Muscle layer of duodenum (tissue), 2 donors: ENCODE results near the gene SUGP1.
A peak's percentile ranks its signal among the peaks of the same experiment; 100 is the strongest.

Experiments
- H3K27ac ChIP-seq: one replicate; pipeline ENCODE4 v1.7.0; 2013; ENCODE audit warnings: mild to moderate bottlenecking, low read length
- H3K27me3 ChIP-seq: one replicate; pipeline ENCODE4 v1.7.0; 2013; ENCODE audit warnings: low read depth, mild to moderate bottlenecking, control low read depth, low read length
- H3K36me3 ChIP-seq, 2 donors: one replicate each; pipeline ENCODE4 v1.7.0; 2013; ENCODE audit warnings: low read length in 2 of 2, control low read depth in 1 of 2, mild to moderate bottlenecking in 1 of 2; ENCODE audit not compliant: insufficient read depth in 2 of 2, control insufficient read depth in 1 of 2
- H3K4me1 ChIP-seq, 2 donors: one replicate each; pipeline ENCODE4 v1.7.0; 2013; ENCODE audit warnings: low read length in 2 of 2, mild to moderate bottlenecking in 2 of 2, control low read depth in 1 of 2, moderate library complexity in 1 of 2; ENCODE audit not compliant: insufficient read depth in 2 of 2, control insufficient read depth in 1 of 2
- H3K4me3 ChIP-seq, 2 donors: one replicate each; pipeline ENCODE4 v1.7.0; 2013; ENCODE audit warnings: low read length in 2 of 2, low read depth in 1 of 2, mild to moderate bottlenecking in 1 of 2
- H3K9me3 ChIP-seq, 2 donors: one replicate each; pipeline ENCODE4 v1.7.0; 2013; ENCODE audit warnings: low read length in 2 of 2, control low read depth in 1 of 2, mild to moderate bottlenecking in 1 of 2; ENCODE audit not compliant: control insufficient read depth in 1 of 2
- donor health status: healthy.

Gene SUGP1

DNA sequence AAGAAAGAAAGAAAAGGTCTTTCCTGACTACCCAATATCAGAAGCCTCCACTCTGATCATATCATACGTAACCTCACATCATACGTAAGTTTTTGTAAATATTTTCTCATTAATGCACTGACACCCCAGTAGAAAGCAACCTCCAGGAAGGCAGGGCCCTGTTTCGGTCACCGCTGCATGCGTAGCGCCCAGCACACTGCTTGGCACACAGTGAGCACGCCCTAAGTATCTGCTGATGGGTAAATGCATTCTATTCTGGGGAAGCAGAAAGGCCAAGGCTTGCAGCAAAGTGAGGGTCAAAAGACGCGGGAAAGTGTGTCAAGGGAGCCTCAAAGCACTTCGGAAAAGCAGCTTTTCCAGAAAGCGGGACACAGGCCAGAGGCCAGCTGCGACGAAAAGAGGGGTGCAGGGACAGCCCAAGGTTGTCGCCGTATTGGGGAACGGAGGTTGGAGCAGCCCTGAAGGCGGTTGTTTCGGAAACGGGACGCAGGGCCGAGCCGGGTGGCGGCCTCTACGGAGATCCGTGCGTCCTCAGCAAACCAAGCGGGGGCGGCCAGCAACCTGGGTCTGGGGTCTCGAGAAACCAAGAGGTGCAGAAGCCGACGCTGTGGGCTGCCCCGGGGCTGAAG is 463 bp downstream of the SUGP1 start:
- H3K27ac ChIP-seq = peak overlapping the region; percentile 93
- no peaks in the 10 kb centered on the region for H3K27me3 ChIP-seq
- H3K9me3 ChIP-seq = no peaks in the 10 kb centered on the region
- peak overlapping the region; percentile 97 to 98 for H3K4me3 ChIP-seq
- peaks cover 17 to 30% of the 10 kb centered on the region in 2 donors for H3K36me3 ChIP-seq
- H3K4me1 ChIP-seq = peaks cover 6 to 40% of the 10 kb centered on the region in 2 donors

DNA sequence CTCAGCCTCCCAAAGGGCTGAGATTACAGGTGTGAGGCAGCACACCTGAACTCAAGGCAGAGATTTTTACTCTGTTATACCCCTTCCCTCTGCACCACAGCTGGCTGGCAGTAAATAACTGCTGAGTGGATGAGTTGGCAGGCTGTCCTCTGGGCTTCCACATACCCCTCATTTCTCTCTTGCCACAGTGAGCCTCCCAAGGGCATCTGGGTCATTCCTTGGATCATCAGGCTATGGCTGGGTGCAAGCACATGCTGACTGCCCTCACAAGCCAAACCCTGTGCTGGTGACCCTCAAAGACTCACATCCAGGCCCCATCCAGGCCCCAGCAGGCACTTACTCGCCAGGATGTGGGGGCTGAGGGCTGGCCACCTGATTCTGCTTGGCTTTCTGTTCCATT is 4.2 kb downstream of the SUGP1 start:
- Histone ChIP-seq H3K4me3 (no peak overlapping the region), H3K36me3 (peaks cover 10 to 40% of the 10 kb centered on the region in 2 donors), H3K27ac (no peak overlapping the region), H3K9me3 (no peaks in the 10 kb centered on the region), H3K27me3 (no peaks in the 10 kb centered on the region), H3K4me1 (peaks cover 3 to 13% of the 10 kb centered on the region in 2 donors)

DNA sequence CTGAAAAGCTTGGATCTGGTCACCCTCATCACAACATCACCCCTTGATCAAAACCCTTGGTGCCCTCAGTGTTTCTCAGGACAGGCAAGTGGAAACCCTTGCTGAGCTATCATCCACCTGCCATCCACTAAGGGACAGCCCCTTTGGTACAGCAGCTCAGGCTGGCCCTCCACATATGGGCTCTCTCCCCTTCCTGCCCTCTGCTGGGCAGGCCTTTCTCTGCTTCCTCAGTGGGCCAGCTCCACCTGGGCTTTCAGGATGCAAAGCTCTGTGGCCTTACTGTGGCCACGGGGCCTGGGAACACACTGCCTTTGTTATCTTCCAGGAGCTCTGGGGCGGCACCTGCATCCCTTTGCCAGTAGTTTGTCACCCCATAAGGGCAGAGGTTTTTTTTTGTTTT is 4.9 kb downstream of the SUGP1 start:
- no peak overlapping the region for H3K27ac ChIP-seq
- H3K36me3 ChIP-seq = peaks cover 12 to 45% of the 10 kb centered on the region in 2 donors
- H3K4me1 ChIP-seq = peaks cover 3 to 13% of the 10 kb centered on the region in 2 donors
- H3K27me3 ChIP-seq = no peaks in the 10 kb centered on the region
- H3K4me3 ChIP-seq = no peak overlapping the region
- H3K9me3 ChIP-seq = no peaks in the 10 kb centered on the region

DNA sequence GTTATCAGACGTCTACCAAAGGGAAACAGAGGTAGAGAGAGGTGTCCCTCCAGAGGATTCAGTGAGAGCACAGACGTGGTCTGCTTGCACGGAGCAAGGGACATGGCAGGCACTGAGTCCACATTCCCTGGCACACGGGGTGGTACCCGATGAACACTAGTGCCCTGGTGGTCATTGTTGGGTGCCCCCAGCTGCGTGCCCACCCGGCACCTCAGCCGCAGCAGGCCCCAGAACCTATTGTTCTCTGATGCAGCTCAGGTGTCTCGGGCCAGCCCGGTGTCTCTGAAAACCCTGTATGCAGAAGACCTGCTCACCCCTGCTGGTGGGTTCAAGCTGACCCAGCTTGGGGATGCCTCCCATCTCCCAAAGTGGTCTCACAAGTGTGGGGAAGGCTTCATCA is 11.9 kb downstream of the SUGP1 start:
- Histone ChIP-seq H3K27ac (no peak overlapping the region), H3K4me3 (no peak overlapping the region), H3K27me3 (no peaks in the 10 kb centered on the region), H3K36me3 (peaks cover 28 to 86% of the 10 kb centered on the region in 2 donors), H3K9me3 (no peaks in the 10 kb centered on the region), H3K4me1 (peaks cover 0 to 3% of the 10 kb centered on the region in 2 donors)

DNA sequence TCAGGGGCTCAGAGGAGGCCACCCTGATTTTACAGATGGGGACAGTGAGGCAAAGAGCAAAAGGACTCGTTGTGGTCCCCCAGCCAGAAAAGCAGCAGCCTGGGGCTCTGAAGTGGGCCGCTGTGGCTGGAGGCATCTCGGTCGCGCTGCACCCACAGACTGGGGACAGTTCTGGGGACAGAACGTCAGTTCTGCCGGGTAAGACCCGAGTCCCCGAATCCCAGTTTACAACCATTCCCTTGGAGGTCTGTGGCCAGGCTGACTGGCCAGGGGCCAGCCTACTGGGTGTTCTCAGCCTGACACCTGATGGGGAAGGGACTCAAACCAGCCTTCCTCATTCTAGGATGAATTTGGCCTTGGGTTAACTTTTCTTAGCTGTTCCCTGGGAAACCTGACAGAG is 14.1 kb downstream of the SUGP1 start:
- Histone ChIP-seq H3K27me3 (no peaks in the 10 kb centered on the region), H3K27ac (no peak overlapping the region), H3K9me3 (no peaks in the 10 kb centered on the region), H3K4me3 (no peak overlapping the region), H3K36me3 (peaks cover 41 to 93% of the 10 kb centered on the region in 2 donors), H3K4me1 (peaks cover 0 to 3% of the 10 kb centered on the region in 2 donors)

DNA sequence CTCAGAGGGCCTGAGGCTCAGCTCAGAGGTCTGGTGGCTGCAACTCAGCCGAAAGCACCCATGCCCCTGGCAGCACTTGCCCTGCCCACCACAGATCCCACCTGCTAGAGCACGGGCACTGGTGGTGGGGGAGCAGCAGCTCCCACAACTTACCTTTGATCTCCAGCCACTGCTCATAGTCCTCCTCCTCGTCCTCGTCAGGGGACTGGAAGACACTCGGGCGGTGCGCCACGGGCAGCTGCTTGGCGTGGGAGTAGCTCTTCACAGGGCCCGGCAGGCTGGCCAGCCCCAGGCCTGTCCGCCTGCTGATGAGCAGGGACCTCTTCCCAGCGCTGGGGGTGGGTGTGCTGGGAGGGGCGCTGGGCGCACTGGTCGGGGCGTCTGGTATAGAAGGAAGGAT is 14.6 kb downstream of the SUGP1 start:
- Histone ChIP-seq H3K27me3 (no peaks in the 10 kb centered on the region), H3K4me1 (peaks cover 0 to 3% of the 10 kb centered on the region in 2 donors), H3K9me3 (no peaks in the 10 kb centered on the region), H3K4me3 (no peak overlapping the region), H3K36me3 (peaks cover 41 to 95% of the 10 kb centered on the region in 2 donors), H3K27ac (no peak overlapping the region)

DNA sequence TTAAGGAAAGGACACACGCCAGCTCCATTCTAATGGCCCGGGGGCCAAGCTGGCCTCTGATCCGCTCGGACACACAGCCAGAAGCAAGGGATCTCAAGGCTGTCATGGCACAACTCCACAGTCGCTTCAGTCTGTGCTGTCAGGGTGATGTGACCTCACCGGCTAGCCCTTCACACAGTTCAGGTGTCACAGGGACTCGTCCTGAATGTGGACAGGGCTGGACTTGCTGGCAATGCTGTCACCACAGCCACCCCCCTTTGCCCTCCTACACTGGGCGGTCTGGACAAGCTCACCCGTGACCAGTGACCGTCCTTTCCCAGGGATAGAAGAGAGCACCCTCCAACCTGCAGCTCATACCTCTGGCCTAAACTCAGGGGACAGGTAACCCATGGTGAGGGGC is 15.2 kb downstream of the SUGP1 start:
- Histone ChIP-seq H3K27me3 (no peaks in the 10 kb centered on the region), H3K36me3 (peaks cover 36 to 95% of the 10 kb centered on the region in 2 donors), H3K4me3 (no peak overlapping the region), H3K4me1 (peaks cover 0 to 3% of the 10 kb centered on the region in 2 donors), H3K27ac (no peak overlapping the region), H3K9me3 (no peaks in the 10 kb centered on the region)

DNA sequence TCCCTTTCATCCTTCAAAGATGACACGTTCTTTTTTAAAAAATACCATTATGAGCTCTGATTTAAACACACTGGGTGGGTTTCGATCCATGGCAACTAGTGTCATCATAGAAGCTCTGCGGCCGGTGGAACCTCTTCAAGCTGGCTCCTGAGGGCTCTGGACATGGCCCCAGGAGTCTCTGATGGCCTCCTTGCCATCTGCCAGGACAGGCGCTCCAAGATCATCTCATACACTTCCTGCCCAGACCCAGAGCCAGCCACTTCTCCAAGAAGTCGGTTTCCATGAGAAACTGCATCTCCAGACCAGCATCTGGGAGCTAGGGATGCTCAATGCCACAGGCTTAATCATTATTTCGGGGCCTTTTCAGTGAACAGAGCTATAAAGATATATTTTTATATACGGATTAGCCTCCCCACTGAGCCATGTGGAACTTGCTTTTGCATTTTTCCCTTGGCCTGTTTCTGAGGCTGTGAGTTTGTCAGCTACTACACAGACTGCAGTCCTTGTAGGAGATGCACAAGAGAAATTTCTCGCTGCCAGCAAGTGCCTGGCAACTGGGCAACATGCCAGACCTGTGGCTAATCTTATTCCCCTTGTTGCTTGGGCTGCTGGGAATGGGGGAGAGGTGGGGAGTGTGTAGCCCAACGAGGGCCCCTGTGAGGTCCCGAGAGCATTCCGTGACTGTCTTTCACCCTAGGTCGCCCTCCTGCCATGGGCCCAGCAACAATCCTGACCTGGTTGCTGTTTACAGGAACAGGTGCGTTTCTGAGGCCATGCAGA is 15.9 kb downstream of the SUGP1 start:
- H3K4me1 ChIP-seq = peaks cover 0 to 3% of the 10 kb centered on the region in 2 donors
- no peaks in the 10 kb centered on the region for H3K27me3 ChIP-seq
- H3K36me3 ChIP-seq = peaks cover 34 to 91% of the 10 kb centered on the region in 2 donors
- no peaks in the 10 kb centered on the region for H3K9me3 ChIP-seq
- no peak overlapping the region for H3K27ac ChIP-seq
- H3K4me3 ChIP-seq = no peak overlapping the region

DNA sequence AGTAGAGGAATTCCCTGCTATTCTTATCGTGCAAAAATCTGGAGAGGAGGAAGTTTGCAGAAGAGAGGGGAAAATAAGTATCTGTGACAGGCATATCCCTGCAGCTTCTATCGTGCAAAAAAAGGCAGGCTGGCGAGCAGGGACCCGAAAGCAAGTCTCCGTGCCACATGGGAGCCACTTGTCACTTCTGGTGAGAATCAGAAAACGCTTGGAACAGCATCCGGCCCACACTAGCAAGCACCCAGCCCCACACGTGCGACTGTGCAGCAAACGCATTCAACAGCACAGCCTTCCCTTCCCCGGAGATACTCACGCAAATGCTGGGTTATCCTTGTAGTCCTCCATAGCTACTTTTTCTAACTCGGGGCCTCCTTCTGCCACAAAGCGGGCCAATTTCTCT is 16.9 kb downstream of the SUGP1 start:
- peaks cover 34 to 83% of the 10 kb centered on the region in 2 donors for H3K36me3 ChIP-seq
- no peak overlapping the region for H3K27ac ChIP-seq
- H3K4me3 ChIP-seq = no peak overlapping the region
- peaks cover 0 to 3% of the 10 kb centered on the region in 2 donors for H3K4me1 ChIP-seq
- H3K9me3 ChIP-seq = no peaks in the 10 kb centered on the region
- no peaks in the 10 kb centered on the region for H3K27me3 ChIP-seq

DNA sequence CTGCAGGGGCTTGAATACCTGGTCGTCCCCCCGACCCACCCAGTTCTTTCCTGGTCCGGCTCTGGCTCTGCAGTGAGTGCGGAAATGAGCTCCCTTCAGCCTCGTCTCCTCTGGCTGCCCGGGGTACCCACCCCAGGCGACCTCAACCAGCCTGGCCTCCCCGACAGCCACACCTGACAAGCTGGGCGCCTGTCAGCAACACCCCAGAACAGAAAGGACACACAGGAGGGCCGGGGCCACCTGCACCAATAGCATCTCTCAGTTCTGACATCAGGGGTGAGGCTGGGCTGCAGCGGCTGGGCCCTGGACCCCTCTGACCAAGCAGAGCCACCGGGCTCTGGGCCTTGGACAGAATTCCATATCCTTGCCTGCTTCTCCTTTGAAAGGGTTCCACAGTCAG is 19.7 kb downstream of the SUGP1 start:
- H3K9me3 ChIP-seq = no peaks in the 10 kb centered on the region
- H3K27me3 ChIP-seq = no peaks in the 10 kb centered on the region
- H3K4me3 ChIP-seq = no peak overlapping the region
- peaks cover 0 to 3% of the 10 kb centered on the region in 2 donors for H3K4me1 ChIP-seq
- H3K36me3 ChIP-seq = peaks cover 27 to 73% of the 10 kb centered on the region in 2 donors
- H3K27ac ChIP-seq = no peak overlapping the region

DNA sequence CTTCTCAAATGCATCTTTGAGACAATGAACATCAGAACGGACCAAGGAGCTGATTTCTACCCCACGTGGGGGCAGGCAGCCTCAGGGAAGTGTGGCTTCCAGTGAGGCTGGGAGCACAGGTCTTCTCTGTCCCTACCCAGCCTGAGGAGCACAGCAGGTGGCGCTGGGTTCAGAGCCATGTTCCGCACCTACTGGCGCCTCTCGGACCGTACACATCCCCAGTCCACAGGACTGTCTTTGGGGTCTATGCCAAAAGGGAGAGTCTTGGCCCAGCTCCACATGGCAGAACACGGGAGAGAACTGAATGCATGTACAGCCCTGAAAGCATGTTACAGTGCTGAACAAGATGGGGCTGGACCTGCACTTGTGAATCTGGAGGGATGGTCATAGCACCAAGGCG is 22.6 kb downstream of the SUGP1 start:
- Histone ChIP-seq H3K36me3 (peaks cover 17 to 71% of the 10 kb centered on the region in 2 donors), H3K9me3 (no peaks in the 10 kb centered on the region), H3K4me1 (no peaks in the 10 kb centered on the region), H3K27ac (no peak overlapping the region), H3K4me3 (no peak overlapping the region), H3K27me3 (no peaks in the 10 kb centered on the region)
